ENCODE results near the gene DHRS4L2.

- TF ChIP-seq CTCF (IDR thresholded peaks at IDR 0.05; ENCODE audit: low read depth, low read length, missing input control), result no peak
- no peak for TF ChIP-seq TAF1 (conservative IDR thresholded peaks at IDR 0.05)
- no peak for TF ChIP-seq RAD21 (IDR thresholded peaks at IDR 0.05)
- no peak for TF ChIP-seq REST (IDR thresholded peaks at IDR 0.05)
- TF ChIP-seq YY1 (IDR thresholded peaks at IDR 0.05), result no peak
- TF ChIP-seq HNF4A (conservative IDR thresholded peaks at IDR 0.05), result no peak
- no peak for TF ChIP-seq ZBTB33 (IDR thresholded peaks at IDR 0.05)
- no peak for TF ChIP-seq MAX (IDR thresholded peaks at IDR 0.05)
- TF ChIP-seq FOXA1 (IDR thresholded peaks at IDR 0.05), result no peak
- TF ChIP-seq JUND (IDR thresholded peaks at IDR 0.05), result no peak
- TF ChIP-seq GABPA (IDR thresholded peaks at IDR 0.05 in 1 of 2, conservative IDR thresholded peaks at IDR 0.05 in 1 of 2), result no peak
- TF ChIP-seq ATF3 (IDR thresholded peaks at IDR 0.05), result no peak
- no peak for TF ChIP-seq RXRA (IDR thresholded peaks at IDR 0.05)
Observed at GRCh38 chr14:23984891-23985602, 3.7 kb upstream of the DHRS4L2 start.
